Liver (tissue), 9 donors: ENCODE results near the gene SLC37A4. TPM values are rescaled to one million over a fixed set of nuclear protein-coding genes. Genes with fewer than 3 reads are reported as not detected.
"Not testable (repeated sequence)": the region's sequence is repeated elsewhere in the genome, so short reads cannot be mapped to it uniquely, and the experiment has no call there.

ENCODE experiments used
- DNase-seq: peaks from one replicate; pipeline ENCODE4 v3.0.0-alpha.2; 2017; ENCODE audit warnings: low spot score
- H3K27ac ChIP-seq, 2 donors: one replicate each; pipeline ENCODE4 v1.7.0; 2013; ENCODE audit warnings: inconsistent platforms in 2 of 2, low read length in 2 of 2, control low read depth in 1 of 2, low read depth in 1 of 2, mild to moderate bottlenecking in 1 of 2
- H3K27me3 ChIP-seq, 4 donors: one replicate each; pipeline versions ENCODE4 v1.6.1 to v1.7.0; 2013; ENCODE audit warnings: low read length in 3 of 4, inconsistent platforms in 1 of 4, mild to moderate bottlenecking in 1 of 4, moderate library complexity in 1 of 4; ENCODE audit not compliant: control insufficient read depth in 4 of 4, insufficient read depth in 4 of 4
- H3K36me3 ChIP-seq, 4 donors: one replicate each; pipeline versions ENCODE4 v1.6.1 to v1.7.0; 2013; ENCODE audit warnings: low read length in 3 of 4, mild to moderate bottlenecking in 3 of 4, low read depth in 1 of 4, moderate library complexity in 1 of 4; ENCODE audit not compliant: control insufficient read depth in 4 of 4, insufficient read depth in 3 of 4
- H3K4me1 ChIP-seq, 4 donors: one replicate each; pipeline versions ENCODE4 v1.6.1 to v1.7.0; 2013; ENCODE audit warnings: low read length in 3 of 4, mild to moderate bottlenecking in 3 of 4, moderate library complexity in 1 of 4; ENCODE audit not compliant: control insufficient read depth in 4 of 4, insufficient read depth in 4 of 4
- H3K4me3 ChIP-seq, 3 donors: one replicate each; pipeline versions ENCODE4 v1.6.1 to v1.7.0; 2013; ENCODE audit warnings: low read length in 3 of 3, control low read depth in 1 of 3, low read depth in 1 of 3, mild to moderate bottlenecking in 1 of 3
- H3K9ac ChIP-seq, 2 donors: one replicate each; pipeline ENCODE4 v1.7.0; 2013; ENCODE audit warnings: low read length in 2 of 2, mild to moderate bottlenecking in 2 of 2, moderate library complexity in 2 of 2, control low read depth in 1 of 2, low read depth in 1 of 2
- H3K9me3 ChIP-seq, 4 donors: one replicate each; pipeline versions ENCODE4 v1.6.1 to v1.7.0; 2013; ENCODE audit warnings: low read length in 3 of 4; ENCODE audit not compliant: control insufficient read depth in 4 of 4
- EGR1 ChIP-seq, 2 donors: IDR thresholded peaks; 2 replicates each; pipeline ENCODE4 v1.6.1; 2016 to 2018; ENCODE audit warnings: antibody characterized with exemption in 2 of 2, low read depth in 2 of 2
- FOXA1 ChIP-seq: IDR thresholded peaks from 2 replicates; pipeline ENCODE4 v1.6.1; 2016; ENCODE audit warnings: antibody characterized with exemption
- FOXA2 ChIP-seq: IDR thresholded peaks from 2 replicates; pipeline ENCODE4 v1.6.1; 2016; ENCODE audit warnings: antibody characterized with exemption
- HNF4A ChIP-seq, 2 donors: conservative IDR thresholded peaks; 2 replicates each; pipeline ENCODE4 v1.6.1; 2016; ENCODE audit warnings: antibody characterized with exemption in 2 of 2, mild to moderate bottlenecking in 2 of 2
- NR2F2 ChIP-seq: IDR thresholded peaks from 2 replicates; pipeline ENCODE4 v1.6.1; 2016; ENCODE audit warnings: antibody characterized with exemption
- RAD21 ChIP-seq, 2 donors: IDR thresholded peaks; 2 replicates each; pipeline ENCODE4 v1.6.1; 2016; ENCODE audit warnings: antibody characterized with exemption in 2 of 2, mild to moderate bottlenecking in 2 of 2
- REST ChIP-seq: IDR thresholded peaks from 2 replicates; pipeline ENCODE4 v1.6.1; 2016; ENCODE audit warnings: antibody characterized with exemption, mild to moderate bottlenecking
- RXRA ChIP-seq, 2 donors: IDR thresholded peaks; 2 replicates each; pipeline ENCODE4 v1.6.1; 2017 to 2018; ENCODE audit warnings: antibody characterized with exemption in 2 of 2, mild to moderate bottlenecking in 1 of 2
- YY1 ChIP-seq: IDR thresholded peaks from 2 replicates; pipeline ENCODE4 v1.6.1; 2016; ENCODE audit warnings: antibody characterized with exemption, mild to moderate bottlenecking
- WGBS: extraction: QIAGEN DNeasy Blood & Tissue Kit; methylation state at CpG from one replicate; pipeline ENCODE4 v1.1.7; 2013; 5-methylcytosine and 5-hydroxymethylcytosine counted together
- polyA plus RNA-seq, 2 donors: library from polyadenylated mRNA; stranded (reverse) in 1 of 2; unstranded in 1 of 2; fragments of 200-250 nt in 1 of 2; fragments of >200 nt in 1 of 2; fragmentation: Nextera tagmentation in 1 of 2; extraction: Ambion mirVana in 1 of 2; gene quantifications; one replicate each; pipeline versions ENCODE4 v1.2.1 to v1.2.3, GENCODE V29; 2013 to 2015
- total RNA-seq, 2 donors: library from RNA; depleted of rRNA; stranded (reverse); fragments of >200 nt; gene quantifications; one replicate each; pipeline ENCODE4 v1.2.3, GENCODE V29; 2014
- donor health status: healthy.
- donor health status: healthy.
- donor health status: healthy.
- donor health status: healthy.
- donor health status: healthy.

SLC37A4 gene
- total and polyA plus RNA-seq, 4 donors, result 62.7 to 184 (median 96.3) TPM

- peak; percentile 47 to 69 for TF ChIP-seq EGR1 (IDR thresholded peaks at IDR 0.05; ENCODE audit: low read depth in 2 of 2)
- peak; percentile 16 for TF ChIP-seq FOXA2
- TF ChIP-seq REST, result peak; percentile 70
- TF ChIP-seq FOXA1, result no peak
- peak; percentile 56 for TF ChIP-seq NR2F2
- peak; percentile 95 for TF ChIP-seq YY1
These were observed 12.4 kb downstream of the SLC37A4 start, which contains the start of the genes RPS25 and TRAPPC4 (continued) for GRCh38 chr11:119018074-119018938.

- H3K27ac ChIP-seq, result peak overlapping the region; percentile 98 to 99
- peaks cover 4 to 33% (median 25%) of the 10 kb centered on the region in 4 donors for H3K36me3 ChIP-seq
- 3% methylated on average over 10 of the region's 10 CpGs for WGBS
- peak overlapping the region; percentile 98 to 100 for H3K9ac ChIP-seq
- H3K9me3 ChIP-seq, DNase-seq, H3K27me3 ChIP-seq: not testable (repeated sequence)
- peak overlapping the region; percentile 73 to 98 (median 92) for H3K4me3 ChIP-seq
- H3K4me1 ChIP-seq, result peaks cover 8 to 39% (median 33%) of the 10 kb centered on the region in 4 donors
These were observed 13.3 kb downstream of the SLC37A4 start for GRCh38 chr11:119017377-119017776.

DNA sequence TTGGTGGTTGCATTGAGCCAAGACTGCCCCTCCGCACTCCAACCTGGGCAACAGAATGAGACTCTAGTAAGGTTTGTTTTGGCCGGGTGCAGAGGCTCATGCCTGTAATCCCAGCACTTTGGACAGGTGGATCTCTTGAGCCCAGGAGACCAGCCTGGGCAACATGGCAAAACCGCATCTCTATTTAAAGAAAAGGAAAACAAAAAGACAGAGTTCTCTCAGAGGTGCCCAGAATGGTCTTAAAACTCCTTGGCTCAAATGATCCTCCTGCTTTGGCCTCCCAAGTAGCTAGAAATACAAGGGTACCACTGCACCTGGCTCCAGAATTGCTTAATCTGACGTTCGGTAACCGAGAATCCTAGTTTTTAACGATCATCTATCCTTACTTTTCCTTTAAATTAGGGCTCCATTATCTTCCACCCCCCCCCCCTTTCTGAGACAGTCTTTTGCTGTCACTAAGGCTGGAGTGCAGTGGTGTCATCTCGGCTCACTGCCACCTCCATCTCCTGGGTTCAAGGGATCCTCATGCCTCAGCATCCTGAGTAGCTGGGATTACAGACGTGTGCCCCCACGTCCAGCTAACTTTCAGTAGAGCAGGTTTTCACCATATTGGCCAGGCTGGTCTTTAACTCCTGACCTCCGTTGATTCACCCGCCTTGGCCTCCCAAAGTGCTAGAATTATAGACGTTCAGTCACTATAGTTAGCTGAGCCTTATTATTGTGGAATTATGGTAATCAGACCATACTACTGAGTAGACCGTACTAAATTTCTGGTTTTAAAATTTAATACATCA lies 14.3 kb downstream of the SLC37A4 start:
- Histone ChIP-seq H3K9me3 (no peaks in the 10 kb centered on the region), H3K4me3 (no peak overlapping the region), H3K36me3 (peaks cover 4 to 39% (median 29%) of the 10 kb centered on the region in 4 donors), H3K27me3 (no peaks in the 10 kb centered on the region), H3K27ac (no peak overlapping the region), H3K9ac (peak overlapping the region in 1 of 2 donors; percentile 98), H3K4me1 (peaks cover 3 to 30% (median 24%) of the 10 kb centered on the region in 4 donors)
- no peak for DNase-seq
- no peak for TF ChIP-seq RXRA (IDR thresholded peaks at IDR 0.05)
- 76% methylated on average over 14 of the region's 14 CpGs for WGBS

- H3K36me3 ChIP-seq, result peaks cover 6 to 40% (median 31%) of the 10 kb centered on the region in 4 donors
- H3K9me3 ChIP-seq, result no peaks in the 10 kb centered on the region
- H3K4me3 ChIP-seq, result no peak overlapping the region
- TF ChIP-seq HNF4A (conservative IDR thresholded peaks at IDR 0.05) (no peak), RAD21 (IDR thresholded peaks at IDR 0.05) (peak; percentile 11 to 32), YY1 (peak; percentile 61)
- no peak for DNase-seq
- no peak overlapping the region for H3K27ac ChIP-seq
- H3K9ac ChIP-seq, result no peak overlapping the region
- WGBS, result 44% methylated on average over 8 of the region's 8 CpGs
- no peaks in the 10 kb centered on the region for H3K27me3 ChIP-seq
- H3K4me1 ChIP-seq, result peaks cover 5 to 24% (median 19%) of the 10 kb centered on the region in 4 donors
These were observed 15.5 kb downstream of the SLC37A4 start for GRCh38 chr11:119015054-119015611.
